ENCODE data around the gene RASA3. TPM values are rescaled to one million over a fixed set of nuclear protein-coding genes. Genes with fewer than 3 reads are reported as not detected.

Gene RASA3
- total and polyA plus RNA-seq, 2 donors (not counting 3 experiments of a cell fraction or from before 2014, with no cell fraction given) = 26.5 to 53.8 TPM

DNA sequence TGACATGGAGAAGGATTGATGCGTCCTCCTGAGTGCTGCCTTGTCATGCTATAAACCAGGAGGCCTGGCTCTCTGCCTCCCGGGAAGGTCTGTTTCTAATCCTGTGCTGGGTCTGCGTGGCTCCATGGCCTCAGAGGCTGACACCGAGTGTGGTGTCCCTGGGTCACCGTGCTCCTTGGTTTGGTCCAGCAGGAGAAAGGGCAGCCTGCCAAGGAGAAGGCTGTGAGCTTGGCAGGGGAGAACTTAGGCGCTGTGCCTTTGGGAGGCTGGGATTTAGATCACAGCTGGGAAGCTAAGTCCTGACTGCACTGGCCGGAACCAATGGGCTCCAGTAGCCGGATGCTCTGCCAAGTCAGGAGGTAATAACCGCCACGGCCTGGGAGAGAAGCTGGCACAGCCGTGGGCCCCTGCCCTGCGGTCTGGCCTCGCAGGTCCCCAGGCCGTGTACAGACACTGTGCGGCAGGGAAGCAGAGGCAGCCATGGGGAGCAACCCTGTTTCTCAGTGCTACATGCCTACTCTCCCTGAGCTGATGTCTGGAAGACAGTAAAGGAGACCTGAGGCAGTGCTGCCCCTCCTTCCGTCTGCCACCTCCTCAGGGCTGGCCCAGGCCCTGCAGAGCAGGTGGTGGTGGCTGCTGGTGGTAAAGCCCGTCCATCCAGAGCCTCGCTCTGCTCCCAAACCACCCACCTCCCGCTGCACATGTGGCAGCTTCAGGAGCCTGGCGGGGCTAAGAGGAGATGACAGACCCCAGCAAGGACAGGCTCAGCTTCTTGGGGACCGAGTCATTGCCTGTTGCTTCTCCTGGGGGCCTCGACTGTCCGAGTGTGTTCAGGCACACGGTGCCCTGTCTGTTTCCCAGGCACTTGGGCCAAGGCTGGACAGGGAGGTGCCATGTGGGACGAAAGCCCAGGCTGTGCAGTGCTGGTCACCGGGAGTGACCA lies 203.5 kb downstream of the RASA3 start:
- dilution Hi-C loops (cut with MboI; ENCODE audit: extremely low pct_ligation_motif_present, low sequenced_read_pairs) (no loop called here), intact Hi-C loops (cut with micrococcal nuclease) (no loop called here)
- Histone ChIP-seq H3K9ac (replicated peaks; ENCODE audit: extremely low read depth, insufficient read depth, low read length) (no peak overlapping the region), H2AFZ (ENCODE audit: low read depth, low read length) (no peak overlapping the region), H3K36me3 (ENCODE audit: control insufficient read depth in 2 of 2, extremely low read depth in 1 of 2, insufficient read depth in 2 of 2, low read length in 2 of 2) (no peaks in the 10 kb centered on the region), H3K9me1 (replicated peaks; ENCODE audit: control insufficient read depth, extremely low read depth, insufficient read depth, low read length) (no peaks in the 10 kb centered on the region), H3K4me1 (ENCODE audit: control insufficient read depth, extremely low read depth, insufficient read depth, low read length) (no peaks in the 10 kb centered on the region), H3K4me3 (replicated peaks in 1 of 3; ENCODE audit: insufficient read depth in 1 of 3, low read depth in 1 of 3, low read length in 3 of 3) (no peak overlapping the region), H3K79me2 (ENCODE audit: control insufficient read depth, insufficient read depth, low read length) (no peaks in the 10 kb centered on the region), H3K27ac (ENCODE audit: insufficient read depth, low read depth, low read length) (no peak overlapping the region), H3K4me2 (ENCODE audit: insufficient read depth, low read length) (no peak overlapping the region), H4K20me1 (replicated peaks; ENCODE audit: control insufficient read depth, extremely low read depth, insufficient read depth, low read length) (no peaks in the 10 kb centered on the region), H3K27me3 (ENCODE audit: control insufficient read depth in 2 of 2, insufficient read depth in 2 of 2, low read length in 2 of 2) (peaks cover 3 to 7% of the 10 kb centered on the region in 2 experiments), H3K9me3 (replicated peaks; ENCODE audit: control insufficient read depth, insufficient read depth, low read length) (no peaks in the 10 kb centered on the region)
- DNase-seq (ENCODE audit: low read depth, low spot score) (no peak), FAIRE-seq (no peak)
- BruUV-seq (replicated peaks) = no TSS peak
- CTCF ChIA-PET = interaction anchor here (0.9 to 1.4 kb wide), 2 partner anchors 12 to 18 kb away, joined by 3 read pairs; no protein-coding TSS in a partner anchor
- POLR2A ChIA-PET = no interaction called here
- TF ChIP-seq MYC (IDR thresholded peaks at IDR 0.05; ENCODE audit: low read depth, low read length) (no peak), JUN (IDR thresholded peaks at IDR 0.05; ENCODE audit: borderline replicate concordance, insufficient read depth, insufficient read length, low read depth) (no peak), POLR2A (IDR thresholded peaks at IDR 0.05; ENCODE audit: low read depth, low read length) (no peak), FOS (IDR thresholded peaks at IDR 0.05; ENCODE audit: borderline replicate concordance, insufficient read depth, low read length) (no peak), EZH2 (IDR thresholded peaks at IDR 0.05; ENCODE audit: borderline replicate concordance, low read depth, low read length, severe bottlenecking) (no peak), GATA2 (IDR thresholded peaks at IDR 0.05; ENCODE audit: insufficient read depth, insufficient read length, low read depth, low read length) (no peak), POLR2AphosphoS5 (IDR thresholded peaks at IDR 0.05; ENCODE audit: insufficient read depth, low read depth, low read length) (no peak)
- TF ChIP-seq, protein P1, sequence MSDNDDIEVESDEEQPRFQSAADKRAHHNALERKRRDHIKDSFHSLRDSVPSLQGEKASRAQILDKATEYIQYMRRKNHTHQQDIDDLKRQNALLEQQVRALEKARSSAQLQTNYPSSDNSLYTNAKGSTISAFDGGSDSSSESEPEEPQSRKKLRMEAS (IDR thresholded peaks at IDR 0.05; ENCODE audit: insufficient read depth, insufficient read length) = no peak
- TF ChIP-seq, protein P2, sequence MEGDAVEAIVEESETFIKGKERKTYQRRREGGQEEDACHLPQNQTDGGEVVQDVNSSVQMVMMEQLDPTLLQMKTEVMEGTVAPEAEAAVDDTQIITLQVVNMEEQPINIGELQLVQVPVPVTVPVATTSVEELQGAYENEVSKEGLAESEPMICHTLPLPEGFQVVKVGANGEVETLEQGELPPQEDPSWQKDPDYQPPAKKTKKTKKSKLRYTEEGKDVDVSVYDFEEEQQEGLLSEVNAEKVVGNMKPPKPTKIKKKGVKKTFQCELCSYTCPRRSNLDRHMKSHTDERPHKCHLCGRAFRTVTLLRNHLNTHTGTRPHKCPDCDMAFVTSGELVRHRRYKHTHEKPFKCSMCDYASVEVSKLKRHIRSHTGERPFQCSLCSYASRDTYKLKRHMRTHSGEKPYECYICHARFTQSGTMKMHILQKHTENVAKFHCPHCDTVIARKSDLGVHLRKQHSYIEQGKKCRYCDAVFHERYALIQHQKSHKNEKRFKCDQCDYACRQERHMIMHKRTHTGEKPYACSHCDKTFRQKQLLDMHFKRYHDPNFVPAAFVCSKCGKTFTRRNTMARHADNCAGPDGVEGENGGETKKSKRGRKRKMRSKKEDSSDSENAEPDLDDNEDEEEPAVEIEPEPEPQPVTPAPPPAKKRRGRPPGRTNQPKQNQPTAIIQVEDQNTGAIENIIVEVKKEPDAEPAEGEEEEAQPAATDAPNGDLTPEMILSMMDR (IDR thresholded peaks at IDR 0.05; ENCODE audit: extremely low read depth in 1 of 2, insufficient read depth in 1 of 2, low read depth in 1 of 2, low read length in 2 of 2) = no peak

Other genes with a start within 250 kb of the RASA3 start
- gene C13orf46, start 158.5 kb downstream of the RASA3 start, total RNA-seq = 1.7 and 1.9 TPM in 2 replicates
- gene C13orf46, start 158.5 kb downstream of the RASA3 start, polyA plus RNA-seq = 1.2 and 1.3 TPM in 2 replicates
- not detected in 2 replicates for gene CFAP97D2, start 46.6 kb upstream of the RASA3 start, total RNA-seq
- gene CFAP97D2, start 46.6 kb upstream of the RASA3 start, polyA plus RNA-seq = 0.13 TPM in 1 of 2 replicates, not detected in the other
- 77.1 and 83.3 TPM in 2 replicates for gene CDC16, start 102.3 kb upstream of the RASA3 start, total RNA-seq
- 39.2 and 41.6 TPM in 2 replicates for gene CDC16, start 102.3 kb upstream of the RASA3 start, polyA plus RNA-seq
- gene UPF3A, start 149.0 kb upstream of the RASA3 start, total RNA-seq = 74.4 and 75.4 TPM in 2 replicates
- gene UPF3A, start 149.0 kb upstream of the RASA3 start, polyA plus RNA-seq = 35.2 and 37.2 TPM in 2 replicates
- gene CHAMP1, start 181.9 kb upstream of the RASA3 start, total RNA-seq = 21.2 and 24.1 TPM in 2 replicates
- gene CHAMP1, start 181.9 kb upstream of the RASA3 start, polyA plus RNA-seq = 14.7 and 19.2 TPM in 2 replicates

Data from endothelial cell of umbilical vein (primary cell).